NT2/D1 (cell line): Measurements from ENCODE around the gene OR5M11.
"Not testable (repeated sequence)": the region's sequence is repeated elsewhere in the genome, so short reads cannot be mapped to it uniquely, and the experiment has no call there.

Source experiments
- DNase-seq: peaks from one replicate; pipeline ENCODE4 v3.0.0-alpha.2; 2011; ENCODE audit warnings: low read depth, low spot score
- H3K27me3 ChIP-seq: 2 replicates; pipeline ENCODE4 v1.6.0; 2011; ENCODE audit warnings: mild to moderate bottlenecking; ENCODE audit not compliant: insufficient read length, insufficient read depth
- H3K36me3 ChIP-seq: 2 replicates; pipeline ENCODE4 v1.6.1; 2011; ENCODE audit warnings: mild to moderate bottlenecking, low read length, mixed read lengths; ENCODE audit not compliant: insufficient read depth, insufficient read length
- H3K4me1 ChIP-seq: 2 replicates; pipeline ENCODE4 v1.5.1; 2011; ENCODE audit not compliant: insufficient read depth, insufficient read length
- H3K4me3 ChIP-seq: 2 replicates; pipeline ENCODE4 v1.5.1; 2011; ENCODE audit warnings: low read depth; ENCODE audit not compliant: insufficient read length
- H3K9ac ChIP-seq: 2 replicates; pipeline ENCODE4 v1.6.0; 2011; ENCODE audit warnings: low read depth; ENCODE audit not compliant: insufficient read length
- H3K9me3 ChIP-seq: 2 replicates; pipeline ENCODE4 v1.5.1; 2011; ENCODE audit warnings: mild to moderate bottlenecking, low read length; ENCODE audit not compliant: insufficient read depth
- SUZ12 ChIP-seq: IDR thresholded peaks from 2 replicates; pipeline ENCODE4 v1.6.1; 2011; ENCODE audit not compliant: insufficient read length, insufficient read depth; ENCODE audit errors: extremely low read depth
- YY1 ChIP-seq: IDR thresholded peaks from 2 replicates; pipeline ENCODE4 v1.6.1; 2011; ENCODE audit not compliant: insufficient read length, insufficient read depth
- ZNF274 ChIP-seq: IDR thresholded peaks from 2 replicates; pipeline ENCODE4 v1.6.1; 2011; ENCODE audit warnings: mild to moderate bottlenecking, low read depth, low read length

OR5M11 gene

GRCh38 chr11:56543157-56543556 lies at the start of gene OR5M11:
TSS of gene OR5M11 (minus strand) at chr11:56543257. CDS start at chr11:56543257, 0 bp downstream.
- TF ChIP-seq ZNF274 (no peak), SUZ12 (no peak), YY1 (no peak)
- no peak for DNase-seq

GRCh38 chr11:56592088-56592717 lies 49.1 kb upstream of the OR5M11 start:
- not testable (repeated sequence) for H3K4me3 ChIP-seq, H3K27me3 ChIP-seq, H3K4me1 ChIP-seq, H3K9ac ChIP-seq, DNase-seq, H3K36me3 ChIP-seq
- H3K9me3 ChIP-seq: peaks cover 20% of the 10 kb centered on the region

More at GRCh38 chr11:56543157-56543556, at the start of gene OR5M11:
- Histone ChIP-seq H3K36me3 (no peaks in the 10 kb centered on the region), H3K4me3 (no peak within 1 kb of the TSS), H3K9me3 (no peaks in the 10 kb centered on the region), H3K4me1 (no peaks in the 10 kb centered on the region), H3K9ac (no peak within 1 kb of the TSS), H3K27me3 (no peaks in the 10 kb centered on the region)

DNA sequence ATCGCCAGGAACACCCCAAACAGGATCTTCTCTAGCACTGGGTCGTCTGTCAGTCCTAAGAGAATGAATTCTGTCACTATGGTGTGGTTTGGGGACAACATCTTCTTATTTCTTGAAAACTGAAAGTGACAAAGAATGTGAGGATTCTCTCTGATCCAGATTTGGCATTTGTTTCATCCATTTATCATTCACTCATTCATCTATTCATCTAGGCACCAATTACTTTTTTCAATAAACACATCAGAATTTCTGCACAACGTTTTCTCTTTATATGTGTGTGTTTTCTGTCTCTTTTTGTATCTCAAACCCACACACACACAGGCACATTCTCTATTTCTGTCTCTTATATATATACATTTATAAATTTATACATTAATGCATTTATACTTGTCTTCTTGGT lies 34.6 kb upstream of the OR5M11 start, which contains the start of gene OR5M10:
TSS of gene OR5M10 (minus strand) at position 101 of the 400 bp plus-strand sequence. CDS start at position 101, 0 bp downstream.
- Histone ChIP-seq H3K27me3 (no peaks in the 10 kb centered on the region), H3K4me3 (no peak within 1 kb of the TSS), H3K9ac (no peak within 1 kb of the TSS), H3K9me3 (no peaks in the 10 kb centered on the region), H3K36me3 (no peaks in the 10 kb centered on the region), H3K4me1 (no peaks in the 10 kb centered on the region)
- TF ChIP-seq SUZ12 (no peak), ZNF274 (no peak), YY1 (no peak)
- no peak for DNase-seq

- TF ChIP-seq YY1: no peak
- no peak for TF ChIP-seq ZNF274
- no peak for TF ChIP-seq SUZ12
These were observed 15.5 kb upstream of the OR5M11 start for GRCh38 chr11:56558574-56558973.

GRCh38 chr11:56554691-56555090 lies 11.6 kb upstream of the OR5M11 start:
- H3K9ac ChIP-seq, H3K36me3 ChIP-seq, H3K4me1 ChIP-seq, DNase-seq, H3K4me3 ChIP-seq, H3K27me3 ChIP-seq, H3K9me3 ChIP-seq: not testable (repeated sequence)

More at GRCh38 chr11:56558574-56558973, 15.5 kb upstream of the OR5M11 start:
- Histone ChIP-seq H3K4me3 (no peak overlapping the region), H3K9me3 (peaks cover 9% of the 10 kb centered on the region; the same call in 1 of the 2 replicates), H3K36me3 (no peaks in the 10 kb centered on the region), H3K4me1 (no peaks in the 10 kb centered on the region), H3K27me3 (no peaks in the 10 kb centered on the region), H3K9ac (no peak overlapping the region)
- no peak for DNase-seq

DNA sequence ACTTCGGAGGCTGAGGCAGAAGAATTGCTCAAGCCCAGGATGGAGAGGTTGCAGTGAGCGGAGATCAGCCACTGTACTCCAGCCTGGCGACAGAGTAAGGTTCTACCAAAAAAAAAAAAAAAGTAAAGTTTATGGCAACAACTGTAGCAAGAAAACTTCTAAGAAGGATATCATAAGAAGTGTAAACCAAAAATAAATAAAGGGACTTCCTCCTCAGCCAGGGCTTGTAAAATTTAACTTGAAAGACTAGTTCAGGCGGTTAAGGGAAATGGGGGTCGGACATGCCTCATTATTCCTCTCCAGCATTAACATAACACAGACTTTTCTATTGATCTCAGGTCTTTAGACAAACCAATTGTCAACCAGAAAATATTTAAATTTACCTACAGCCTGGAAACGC lies 2.5 kb upstream of the OR5M11 start:
- H3K9me3 ChIP-seq: no peaks in the 10 kb centered on the region
- no peaks in the 10 kb centered on the region for H3K27me3 ChIP-seq
- H3K4me3 ChIP-seq: no peak overlapping the region
- no peaks in the 10 kb centered on the region for H3K4me1 ChIP-seq
- H3K36me3 ChIP-seq: no peaks in the 10 kb centered on the region
- DNase-seq: no peak
- TF ChIP-seq YY1 (no peak), ZNF274 (no peak), SUZ12 (no peak)
- no peak overlapping the region for H3K9ac ChIP-seq

GRCh38 chr11:56543739-56544138 lies 682 bp upstream of the OR5M11 start:
- Histone ChIP-seq H3K4me3 (no peak overlapping the region), H3K4me1 (no peaks in the 10 kb centered on the region), H3K27me3 (no peaks in the 10 kb centered on the region), H3K9me3 (no peaks in the 10 kb centered on the region), H3K9ac (no peak overlapping the region), H3K36me3 (no peaks in the 10 kb centered on the region)
- no peak for DNase-seq
- TF ChIP-seq SUZ12 (no peak), ZNF274 (no peak), YY1 (no peak)
